Measurements from ENCODE around the gene KCNK16. TPM values are rescaled to one million over a fixed set of nuclear protein-coding genes. Genes with fewer than 3 reads are reported as not detected.

KCNK16 gene
- total and polyA plus RNA-seq, 2 of the 4 experiments (the other 2 are of a cell fraction), result not detected

DNA sequence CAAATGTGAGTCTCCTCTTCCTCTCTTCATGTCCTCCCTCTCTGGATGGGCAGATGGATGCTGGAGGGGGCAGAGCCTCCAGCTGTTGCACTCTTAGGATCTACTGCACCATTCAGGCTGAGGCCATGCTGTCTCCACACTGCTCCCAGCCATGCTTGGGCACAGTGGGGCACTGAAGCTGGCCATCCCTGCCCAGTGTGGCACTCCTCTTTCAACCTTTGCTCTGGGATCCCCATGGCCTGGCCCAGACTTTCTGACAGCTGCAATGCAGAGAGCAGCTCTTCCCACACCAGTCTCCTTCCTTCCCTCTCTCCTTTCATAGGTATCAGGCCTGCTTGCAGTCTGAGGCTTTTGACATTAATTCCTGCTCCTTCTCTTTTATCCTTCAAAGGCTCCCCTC, 17.6 kb downstream of the KCNK16 start:
- POLR2A ChIA-PET (ENCODE audit: unreplicated experiment), result no interaction called here
- no peaks in the 10 kb centered on the region for H3K9me1 ChIP-seq (ENCODE audit: insufficient read depth, low read length)
- dilution Hi-C loops (cut with HindIII; ENCODE audit: low sequenced_read_pairs, unreplicated experiment) (no loop called here), intact Hi-C loops (cut with micrococcal nuclease) (no loop called here), in situ Hi-C loops (cut with MboI; ENCODE audit: low sequenced_read_pairs) (loop anchor here (5.0 to 10.0 kb wide), 3 partner anchors 138 to 433 kb away; no protein-coding TSS in a partner anchor)
- no peak for DNase-seq
- H4K8ac ChIP-seq (ENCODE audit: low read depth in 2 of 2, low read length in 2 of 2), result no peak overlapping the region
- no peak overlapping the region for H2BK120ac ChIP-seq (ENCODE audit: low read depth, low read length)
- H2BK5ac ChIP-seq (ENCODE audit: low read depth, low read length, poor library complexity, severe bottlenecking), result no peak overlapping the region
- H2AK9ac ChIP-seq (replicated peaks; ENCODE audit: low read depth, low read length, poor library complexity), result no peak overlapping the region
- H2AFZ ChIP-seq (replicated peaks; ENCODE audit: low read length, poor library complexity), result no peak overlapping the region
- no peak overlapping the region for H3K4me3 ChIP-seq (ENCODE audit: insufficient read depth, low read depth, low read length)
- CTCF ChIA-PET, result interaction anchor here (1.2 kb wide), 2 partner anchors 10 to 432 kb away, joined by 3 read pairs; no protein-coding TSS in a partner anchor
- no peak overlapping the region for H3K56ac ChIP-seq (ENCODE audit: extremely low read depth, insufficient read depth, low read length)
- H3K9me3 ChIP-seq (ENCODE audit: control insufficient read depth, insufficient read depth, low read length), result no peaks in the 10 kb centered on the region
- H3K4me2 ChIP-seq (ENCODE audit: low read depth, low read length), result no peak overlapping the region
- H2AK5ac ChIP-seq (ENCODE audit: low read depth, low read length), result no peak overlapping the region
- no peaks in the 10 kb centered on the region for H3K36me3 ChIP-seq (ENCODE audit: control insufficient read depth, insufficient read depth, low read length)
- TF ChIP-seq BHLHE40 (IDR thresholded peaks at IDR 0.05; ENCODE audit: low read depth, low read length) (no peak), RAD21 (IDR thresholded peaks at IDR 0.05; ENCODE audit: low read length) (no peak), MAZ (IDR thresholded peaks at IDR 0.05; ENCODE audit: borderline replicate concordance, low read depth, low read length) (no peak), CEBPB (IDR thresholded peaks at IDR 0.05; ENCODE audit: low read depth, low read length) (no peak), RCOR1 (IDR thresholded peaks at IDR 0.05; ENCODE audit: insufficient replicate concordance, low read length) (no peak)
- no peak overlapping the region for H3K4ac ChIP-seq (ENCODE audit: low read depth, low read length)
- no peak overlapping the region for H4K5ac ChIP-seq (ENCODE audit: low read depth, low read length)
- BruUV-seq (replicated peaks), result no TSS peak
- no peaks in the 10 kb centered on the region for H3K4me1 ChIP-seq (ENCODE audit: control insufficient read depth, insufficient read depth, low read length)
- no peak overlapping the region for H3K9ac ChIP-seq (ENCODE audit: low read depth, low read length)
- ATAC-seq (ENCODE audit: low read depth), result no peak
- H3K14ac ChIP-seq (replicated peaks; ENCODE audit: low read depth, low read length), result no peak overlapping the region
- no peak overlapping the region for H4K91ac ChIP-seq (ENCODE audit: insufficient read depth, low read depth, low read length)
- H3K23ac ChIP-seq (ENCODE audit: low read depth, low read length), result no peak overlapping the region
- H3K27me3 ChIP-seq (ENCODE audit: control insufficient read depth, insufficient read depth, low read length), result no peaks in the 10 kb centered on the region
- no peak overlapping the region for H2BK20ac ChIP-seq (ENCODE audit: low read depth, low read length)
- H4K20me1 ChIP-seq (ENCODE audit: insufficient read depth, low read length), result no peaks in the 10 kb centered on the region
- no peak overlapping the region for H3K27ac ChIP-seq (ENCODE audit: insufficient read depth, low read length)
- H3K79me1 ChIP-seq (ENCODE audit: low read depth in 1 of 2, low read length in 2 of 2), result no peaks in the 10 kb centered on the region
- no peak overlapping the region for H3K18ac ChIP-seq (ENCODE audit: low read depth, low read length)
- H2BK15ac ChIP-seq (ENCODE audit: low read depth, low read length), result no peak overlapping the region

Measured in IMR-90 (cell line).